HG03060 (cell line): ENCODE measurements around the gene SLC4A2.

Source experiments
- ATAC-seq: cut with Tn5 transposase; IDR thresholded peaks from one replicate; pipeline ENCODE4 v1.9.1; 2021; ENCODE audit warnings: low read depth, moderate number of reproducible peaks; ENCODE audit not compliant: unreplicated experiment

The SLC4A2 gene

GRCh38 chr7:151125846-151126481, 66.6 kb downstream of the SLC4A2 start:
- ATAC-seq, result no peak
